ENCODE measurements around the gene PFN2. TPM values are rescaled to one million over a fixed set of nuclear protein-coding genes. Genes with fewer than 3 reads are reported as not detected.
"Not testable (repeated sequence)": the region's sequence is repeated elsewhere in the genome, so short reads cannot be mapped to it uniquely, and the experiment has no call there.

Gene PFN2
- total RNA-seq, 1 donor: 196 TPM

- no peak for DNase-seq (ENCODE audit: low read depth)
- H3K4me3 ChIP-seq (ENCODE audit: low read depth, low read length): no peak overlapping the region
- TF ChIP-seq, protein P1, sequence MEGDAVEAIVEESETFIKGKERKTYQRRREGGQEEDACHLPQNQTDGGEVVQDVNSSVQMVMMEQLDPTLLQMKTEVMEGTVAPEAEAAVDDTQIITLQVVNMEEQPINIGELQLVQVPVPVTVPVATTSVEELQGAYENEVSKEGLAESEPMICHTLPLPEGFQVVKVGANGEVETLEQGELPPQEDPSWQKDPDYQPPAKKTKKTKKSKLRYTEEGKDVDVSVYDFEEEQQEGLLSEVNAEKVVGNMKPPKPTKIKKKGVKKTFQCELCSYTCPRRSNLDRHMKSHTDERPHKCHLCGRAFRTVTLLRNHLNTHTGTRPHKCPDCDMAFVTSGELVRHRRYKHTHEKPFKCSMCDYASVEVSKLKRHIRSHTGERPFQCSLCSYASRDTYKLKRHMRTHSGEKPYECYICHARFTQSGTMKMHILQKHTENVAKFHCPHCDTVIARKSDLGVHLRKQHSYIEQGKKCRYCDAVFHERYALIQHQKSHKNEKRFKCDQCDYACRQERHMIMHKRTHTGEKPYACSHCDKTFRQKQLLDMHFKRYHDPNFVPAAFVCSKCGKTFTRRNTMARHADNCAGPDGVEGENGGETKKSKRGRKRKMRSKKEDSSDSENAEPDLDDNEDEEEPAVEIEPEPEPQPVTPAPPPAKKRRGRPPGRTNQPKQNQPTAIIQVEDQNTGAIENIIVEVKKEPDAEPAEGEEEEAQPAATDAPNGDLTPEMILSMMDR (IDR thresholded peaks at IDR 0.05; ENCODE audit: insufficient read depth, low read depth, low read length): no peak
Measured at GRCh38 chr3:149958171-149958796, 12.4 kb downstream of the PFN2 start.

DNA sequence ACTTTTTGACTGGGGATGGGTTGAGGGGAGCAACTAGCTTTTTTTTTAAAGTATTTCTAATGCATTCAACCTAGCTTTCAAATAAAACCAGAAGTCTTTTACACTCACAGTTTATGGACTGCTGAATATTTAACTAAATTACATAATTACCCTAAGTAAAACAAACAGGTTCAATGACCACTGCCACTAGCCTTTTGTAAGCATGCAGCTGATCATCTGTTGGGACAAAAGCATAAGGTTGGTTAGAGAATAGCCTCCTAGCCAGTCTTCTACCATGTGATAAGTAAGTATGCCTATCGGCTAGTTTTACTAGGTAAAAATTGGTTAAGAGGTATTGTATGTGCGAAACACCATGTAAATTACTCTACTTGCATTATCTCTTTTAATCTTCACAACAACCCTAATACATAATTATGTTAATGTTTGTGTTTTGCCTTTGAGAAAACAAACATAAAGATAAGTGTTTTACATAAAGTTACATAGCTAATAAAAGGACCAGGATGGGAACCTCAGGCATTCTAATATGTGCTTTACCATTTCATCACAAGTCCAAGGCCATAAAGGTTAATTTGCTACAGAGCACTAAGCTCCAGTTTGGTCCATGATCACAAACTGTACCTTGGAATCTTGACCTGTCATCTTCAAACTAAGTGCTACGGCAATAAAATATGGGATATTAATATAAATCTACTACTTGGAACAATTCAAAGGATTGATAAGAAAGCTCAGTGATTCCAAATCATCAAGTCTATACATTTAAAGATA is 13.2 kb downstream of the PFN2 start:
- no peak overlapping the region for H3K4me3 ChIP-seq (ENCODE audit: low read depth, low read length)
- DNase-seq (ENCODE audit: low read depth): no peak
- TF ChIP-seq, protein P1 (IDR thresholded peaks at IDR 0.05; ENCODE audit: insufficient read depth, low read depth, low read length): no peak

DNA sequence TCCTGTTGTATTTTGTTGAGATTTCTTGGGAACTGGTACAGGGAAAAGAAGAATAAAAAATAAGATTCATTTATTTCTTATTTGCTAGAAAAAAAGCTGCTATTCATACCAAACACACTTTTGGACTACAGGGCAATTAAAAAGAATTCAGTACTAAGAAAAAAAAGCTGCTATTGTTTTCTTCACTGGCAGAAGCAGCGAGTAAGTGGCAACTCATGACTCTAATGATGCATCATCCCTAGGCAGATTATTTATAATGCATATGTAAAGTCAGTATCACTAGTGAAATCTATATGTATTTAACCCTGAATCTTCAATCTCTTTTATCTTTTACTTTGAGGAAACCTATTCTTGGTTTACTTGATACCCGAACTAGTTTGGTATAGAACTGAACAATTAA is 15.2 kb downstream of the PFN2 start:
- H3K4me3 ChIP-seq (ENCODE audit: low read depth, low read length): no peak overlapping the region
- TF ChIP-seq, protein P1 (IDR thresholded peaks at IDR 0.05; ENCODE audit: insufficient read depth, low read depth, low read length): no peak
- no peak for DNase-seq (ENCODE audit: low read depth)

DNA sequence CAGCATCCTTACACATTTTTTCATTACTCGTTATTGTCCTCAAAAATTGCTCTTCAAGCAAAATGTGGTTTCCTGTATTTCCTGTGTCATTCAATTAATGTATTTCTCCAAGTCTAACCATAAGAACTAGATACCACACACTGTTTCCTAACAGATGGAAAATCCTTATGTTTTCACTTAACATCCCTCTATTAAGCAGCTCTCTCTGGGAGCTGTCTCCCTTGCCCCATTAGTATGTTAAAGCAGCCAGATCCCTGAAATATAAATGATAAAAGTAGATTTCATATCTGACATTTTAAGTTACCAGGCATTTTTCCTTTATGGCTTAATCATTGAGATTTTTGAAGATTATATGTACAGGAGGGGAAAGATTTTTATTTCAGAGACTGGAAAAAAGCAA is 15.9 kb downstream of the PFN2 start:
- TF ChIP-seq, protein P1 (IDR thresholded peaks at IDR 0.05; ENCODE audit: insufficient read depth, low read depth, low read length): no peak
- no peak for DNase-seq (ENCODE audit: low read depth)
- H3K4me3 ChIP-seq (ENCODE audit: low read depth, low read length): no peak overlapping the region

DNA sequence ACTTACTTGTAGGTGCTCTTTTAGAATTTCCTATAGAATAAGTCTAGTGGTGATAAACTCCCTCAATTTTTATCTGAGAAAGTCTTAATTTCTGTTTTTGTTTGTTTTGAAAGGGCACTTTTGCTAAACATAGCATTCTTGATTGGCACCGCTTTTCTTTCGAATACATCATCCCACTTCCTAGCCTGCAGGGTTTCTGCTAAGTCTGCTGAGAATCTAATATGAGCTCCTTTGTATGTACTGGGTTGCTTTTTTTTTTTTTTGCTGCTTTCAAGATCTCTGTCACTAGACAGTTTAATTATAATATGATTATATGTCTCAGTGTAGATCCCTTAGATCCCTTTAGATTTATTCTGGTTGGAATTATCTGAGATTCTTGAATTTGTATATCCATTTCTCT is 21.5 kb downstream of the PFN2 start:
- TF ChIP-seq, protein P1 (IDR thresholded peaks at IDR 0.05; ENCODE audit: insufficient read depth, low read depth, low read length): no peak
- no peak for DNase-seq (ENCODE audit: low read depth)

GRCh38 chr3:149947231-149947630 is 23.5 kb downstream of the PFN2 start:
- no peak for DNase-seq (ENCODE audit: low read depth)
- no peak overlapping the region for H3K4me3 ChIP-seq (ENCODE audit: low read depth, low read length)
- TF ChIP-seq, protein P1 (IDR thresholded peaks at IDR 0.05; ENCODE audit: insufficient read depth, low read depth, low read length): no peak

More for the DNA sequence above, 21.5 kb downstream of the PFN2 start:
- H3K4me3 ChIP-seq (ENCODE audit: low read depth, low read length): no peak overlapping the region

- H3K4me3 ChIP-seq (ENCODE audit: low read depth, low read length); DNase-seq (ENCODE audit: low read depth): not testable (repeated sequence)
Measured at GRCh38 chr3:149943966-149944365, 26.7 kb downstream of the PFN2 start.

Data from fibroblast of villous mesenchyme (primary cell).